ENCODE results near the gene HSPE1. TPM values are rescaled to one million over a fixed set of nuclear protein-coding genes. Genes with fewer than 3 reads are reported as not detected.

The HSPE1 gene
- total and polyA plus RNA-seq, 2 of the 8 experiments (the other 6 are each of a cell fraction or from before 2014, with no cell fraction given), result 206 to 377 TPM

DNA sequence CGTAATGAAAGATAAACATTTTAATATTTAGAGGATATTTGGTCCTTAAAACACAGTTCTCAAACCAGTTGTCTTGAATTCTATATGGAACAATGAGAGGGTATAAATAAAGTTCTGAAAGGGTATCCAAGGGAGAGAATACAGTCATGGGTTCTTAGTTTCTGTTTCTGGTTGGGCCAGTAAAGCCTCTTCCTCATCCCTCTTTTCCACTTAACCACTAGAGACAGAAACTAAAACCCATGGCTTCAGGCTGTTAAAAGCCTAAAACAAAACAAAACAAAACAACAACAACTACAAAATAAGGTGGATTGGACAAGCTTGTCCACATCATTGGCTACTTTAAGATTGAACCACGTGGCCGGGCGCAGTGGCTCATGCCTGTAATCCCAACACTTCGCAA, 28.0 kb upstream of the HSPE1 start:
- no peaks in the 10 kb centered on the region for H3K27me3 ChIP-seq (replicated peaks in 1 of 4; ENCODE audit: control insufficient read depth in 3 of 4, extremely low read depth in 1 of 4, insufficient read depth in 3 of 4, low read length in 3 of 4)
- H3K4ac ChIP-seq (replicated peaks; ENCODE audit: insufficient read length, low read depth, low read length), result no peak overlapping the region
- H2BK120ac ChIP-seq (replicated peaks; ENCODE audit: low read depth, low read length), result no peak overlapping the region
- H2BK12ac ChIP-seq (ENCODE audit: low read depth, low read length), result no peak overlapping the region
- ChIA-PET CTCF (ENCODE audit: partially characterized antibody) (no interaction called here), POLR2A (ENCODE audit: partially characterized antibody) (interaction anchor here (1.6 to 2.0 kb wide), 2 partner anchors 7 to 13 kb away, joined by 3 to 5 read pairs; no protein-coding TSS in a partner anchor)
- H3K4me3 ChIP-seq (ENCODE audit: extremely low read depth in 1 of 4, insufficient read depth in 2 of 4, low read depth in 3 of 4, low read length in 4 of 4), result no peak overlapping the region
- no peak overlapping the region for H4K5ac ChIP-seq (ENCODE audit: insufficient read length, low read depth, low read length)
- H3K79me2 ChIP-seq (ENCODE audit: control insufficient read depth in 1 of 2, insufficient read depth in 2 of 2, low read length in 2 of 2), result no peaks in the 10 kb centered on the region
- H4K20me1 ChIP-seq (replicated peaks in 1 of 2; ENCODE audit: control insufficient read depth in 1 of 2, insufficient read depth in 2 of 2, low read length in 2 of 2), result no peaks in the 10 kb centered on the region
- H2AFZ ChIP-seq (ENCODE audit: low read length), result no peak overlapping the region
- no peaks in the 10 kb centered on the region for H3K9me3 ChIP-seq (ENCODE audit: insufficient read depth in 2 of 2, low read depth in 1 of 2, low read length in 1 of 2)
- no peaks in the 10 kb centered on the region for H3K4me1 ChIP-seq (replicated peaks in 1 of 4; ENCODE audit: control insufficient read depth in 3 of 4, insufficient read depth in 4 of 4, low read length in 3 of 4)
- no peaks in the 10 kb centered on the region for H3K79me1 ChIP-seq (ENCODE audit: low read depth, low read length)
- H3K56ac ChIP-seq (replicated peaks; ENCODE audit: insufficient read length, low read depth, low read length), result no peak overlapping the region
- no peaks in the 10 kb centered on the region for H3K23me2 ChIP-seq (ENCODE audit: low read depth, low read length)
- no peak overlapping the region for H2BK5ac ChIP-seq (ENCODE audit: low read depth, low read length)
- H2BK15ac ChIP-seq (ENCODE audit: low read length), result no peak overlapping the region
- no peak overlapping the region for H3K9ac ChIP-seq (replicated peaks in 1 of 4; ENCODE audit: extremely low read depth in 1 of 4, low read depth in 3 of 4, low read length in 3 of 4)
- WGBS, 2 experiments (ENCODE audit: extremely low coverage in 1 of 2, insufficient coverage in 1 of 2, insufficient read length in 1 of 2, insufficient replicate concordance in 2 of 2, low coverage in 1 of 2, low lambda C conversion rate in 2 of 2, missing lambda C conversion rate in 1 of 2), result 98% methylated on average over 5 of the region's 5 CpGs; no CpG with 5 or more reads in 1 of the 2 experiments
- H2AK5ac ChIP-seq (ENCODE audit: low read depth, low read length), result no peak overlapping the region
- H4K8ac ChIP-seq (ENCODE audit: extremely low read depth, insufficient read depth, low read length), result no peak overlapping the region
- no peak overlapping the region for H3K14ac ChIP-seq (ENCODE audit: insufficient read length)
- TF ChIP-seq SP2 (IDR thresholded peaks at IDR 0.05; ENCODE audit: low read length), result no peak
- no peak for TF ChIP-seq CBX5 (IDR thresholded peaks at IDR 0.05; ENCODE audit: low read depth, low read length)
- FAIRE-seq (no peak), DNase-seq (ENCODE audit: low read depth in 1 of 2, low spot score in 2 of 2) (no peak)
- no peak overlapping the region for H3K18ac ChIP-seq (ENCODE audit: extremely low read depth, low read length)
- no peak overlapping the region for H3K23ac ChIP-seq (ENCODE audit: insufficient read length)
- H3K4me2 ChIP-seq (ENCODE audit: insufficient read depth in 1 of 2, low read depth in 2 of 2, low read length in 2 of 2), result no peak overlapping the region
- H2BK20ac ChIP-seq (ENCODE audit: low read length), result no peak overlapping the region
- no peak overlapping the region for H4K91ac ChIP-seq (replicated peaks; ENCODE audit: insufficient read length, low read length)
- H3K27ac ChIP-seq (ENCODE audit: low read depth, low read length), result no peak overlapping the region
- H3K36me3 ChIP-seq (ENCODE audit: control insufficient read depth in 2 of 4, insufficient read depth in 4 of 4, low read length in 3 of 4), result peaks cover 0 to 42% (median 9%) of the 10 kb centered on the region in 4 experiments; a peak in 5 of 8 replicates
